SU-DHL-6 (cell line): ENCODE results near the gene SURF4.

ENCODE experiments used
- H2AFZ ChIP-seq: fragments of 200-600 bp; sonication (generic); 2 replicates; pipeline ENCODE4 v1.6.1; 2014; ENCODE audit warnings: low read depth, mild to moderate bottlenecking, moderate library complexity, mixed read lengths, antibody characterized with exemption, low read length; ENCODE audit not compliant: severe bottlenecking
- H3F3A ChIP-seq: fragments of 200-600 bp; shearing (Covaris generic); 2 replicates; pipeline ENCODE4 v1.6.0; 2016; ENCODE audit warnings: antibody characterized with exemption, mild to moderate bottlenecking; ENCODE audit not compliant: insufficient read depth
- H3K27ac ChIP-seq: fragments of 200-600 bp; sonication (generic); 2 replicates; pipeline ENCODE4 v1.5.1; 2016; ENCODE audit warnings: low read depth, mild to moderate bottlenecking, low read length, moderate library complexity, mixed read lengths
- H3K27me3 ChIP-seq: fragments of 200-600 bp; sonication (generic), shearing (Covaris generic); 2 replicates; pipeline ENCODE4 v1.6.0; 2014; ENCODE audit warnings: mild to moderate bottlenecking, low read length
- H3K36me3 ChIP-seq: fragments of 200-600 bp; sonication (generic); 2 replicates; pipeline ENCODE4 v1.6.1; 2014; ENCODE audit warnings: mild to moderate bottlenecking, low read length, mixed read lengths
- H3K4me2 ChIP-seq: fragments of 300-600, 200-600 bp; shearing (Covaris generic), sonication (generic); 2 replicates; pipeline ENCODE4 v1.6.0; 2014; ENCODE audit warnings: low read length, low read depth, mild to moderate bottlenecking; ENCODE audit not compliant: poor library complexity, severe bottlenecking
- H3K4me3 ChIP-seq: fragments of 200-600 bp; sonication (generic); 2 replicates; pipeline ENCODE4 v1.5.1; 2014; ENCODE audit warnings: antibody characterized with exemption, low read length, mild to moderate bottlenecking, mixed read lengths; ENCODE audit not compliant: insufficient read depth, poor library complexity, severe bottlenecking
- H3K79me2 ChIP-seq: fragments of 200-600 bp; sonication (generic); 2 replicates; pipeline ENCODE4 v1.6.1; 2014; ENCODE audit warnings: mild to moderate bottlenecking, low read length, moderate library complexity; ENCODE audit not compliant: insufficient read depth
- H3K9ac ChIP-seq: fragments of 200-600 bp; sonication (generic); 2 replicates; pipeline ENCODE4 v1.7.0; 2014; ENCODE audit warnings: mild to moderate bottlenecking, low read length
- H3K9me2 ChIP-seq: fragments of 200-600 bp; sonication (generic); replicated peaks from 2 replicates; pipeline ENCODE4 v1.6.1; 2014; ENCODE audit warnings: low read length; ENCODE audit not compliant: insufficient read depth
- H3K9me3 ChIP-seq: fragments of 200-600 bp; sonication (generic); 2 replicates; pipeline ENCODE4 v1.6.1; 2014; ENCODE audit warnings: low read length, mixed read lengths; ENCODE audit not compliant: insufficient read depth
- H4K20me1 ChIP-seq: fragments of 200-600 bp; sonication (generic); 2 replicates; pipeline ENCODE4 v1.6.1; 2014; ENCODE audit warnings: low read depth, mild to moderate bottlenecking, antibody characterized with exemption, low read length, moderate library complexity, mixed read lengths
- EZH2phosphoT487 ChIP-seq: fragments of 200-600 bp; sonication (generic), shearing (Covaris generic); conservative IDR thresholded peaks from 2 replicates; pipeline ENCODE4 v1.6.1; 2018; ENCODE audit warnings: mild to moderate bottlenecking, antibody characterized with exemption, low read length, moderate library complexity, mixed read lengths
- TF ChIP-seq, protein P1 (sequence below): fragments of 200-600 bp; sonication (generic); IDR thresholded peaks from one replicate; pipeline ENCODE4 v1.5.1; 2017; ENCODE audit warnings: antibody characterized with exemption, mild to moderate bottlenecking, low read length, moderate library complexity; ENCODE audit not compliant: insufficient read depth, poor library complexity, severe bottlenecking

The SURF4 gene

DNA sequence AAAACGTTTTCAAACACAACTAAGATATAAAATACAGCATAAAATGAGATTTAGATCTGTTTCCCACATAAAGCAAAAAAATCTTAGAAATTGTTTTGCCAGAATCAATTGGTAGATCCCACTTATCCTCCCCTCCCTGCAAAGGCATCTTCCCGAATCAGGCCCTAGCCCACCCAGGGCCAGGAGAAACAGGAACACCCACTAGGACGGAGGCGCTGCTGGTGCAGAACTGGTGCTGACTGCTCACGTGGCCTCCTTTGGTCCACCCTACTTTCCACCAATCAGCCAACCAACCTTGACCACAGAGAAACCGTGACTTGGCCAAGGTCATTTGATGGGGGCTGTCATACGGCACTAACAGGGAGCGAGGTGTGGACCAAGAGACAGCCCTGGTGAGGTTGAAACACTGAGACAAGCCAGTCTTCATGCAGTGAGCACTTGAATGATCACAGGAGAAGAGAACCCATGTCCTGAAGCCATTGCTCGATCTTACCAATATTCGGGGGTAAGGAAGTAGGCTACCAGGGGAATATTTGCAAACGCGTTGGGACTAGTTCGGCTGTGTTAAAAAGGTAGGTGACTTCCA lies 14.3 kb downstream of the SURF4 start:
- H3K4me3 ChIP-seq, result no peak overlapping the region
- H3K27me3 ChIP-seq, result no peaks in the 10 kb centered on the region
- H3F3A ChIP-seq, result 0 out of 2 replicates have a peak, but pooled peaks cover 5% of the 10 kb centered on the region
- H3K9ac ChIP-seq, result no peak overlapping the region
- TF ChIP-seq, protein P1, sequence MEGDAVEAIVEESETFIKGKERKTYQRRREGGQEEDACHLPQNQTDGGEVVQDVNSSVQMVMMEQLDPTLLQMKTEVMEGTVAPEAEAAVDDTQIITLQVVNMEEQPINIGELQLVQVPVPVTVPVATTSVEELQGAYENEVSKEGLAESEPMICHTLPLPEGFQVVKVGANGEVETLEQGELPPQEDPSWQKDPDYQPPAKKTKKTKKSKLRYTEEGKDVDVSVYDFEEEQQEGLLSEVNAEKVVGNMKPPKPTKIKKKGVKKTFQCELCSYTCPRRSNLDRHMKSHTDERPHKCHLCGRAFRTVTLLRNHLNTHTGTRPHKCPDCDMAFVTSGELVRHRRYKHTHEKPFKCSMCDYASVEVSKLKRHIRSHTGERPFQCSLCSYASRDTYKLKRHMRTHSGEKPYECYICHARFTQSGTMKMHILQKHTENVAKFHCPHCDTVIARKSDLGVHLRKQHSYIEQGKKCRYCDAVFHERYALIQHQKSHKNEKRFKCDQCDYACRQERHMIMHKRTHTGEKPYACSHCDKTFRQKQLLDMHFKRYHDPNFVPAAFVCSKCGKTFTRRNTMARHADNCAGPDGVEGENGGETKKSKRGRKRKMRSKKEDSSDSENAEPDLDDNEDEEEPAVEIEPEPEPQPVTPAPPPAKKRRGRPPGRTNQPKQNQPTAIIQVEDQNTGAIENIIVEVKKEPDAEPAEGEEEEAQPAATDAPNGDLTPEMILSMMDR, result no peak
- no peak for TF ChIP-seq EZH2phosphoT487
- H4K20me1 ChIP-seq, result no peaks in the 10 kb centered on the region
- no peaks in the 10 kb centered on the region for H3K9me3 ChIP-seq
- H2AFZ ChIP-seq, result no peak overlapping the region
- no peak overlapping the region for H3K27ac ChIP-seq
- peaks cover 6% of the 10 kb centered on the region for H3K36me3 ChIP-seq
- no peaks in the 10 kb centered on the region for H3K9me2 ChIP-seq
- H3K79me2 ChIP-seq, result peaks cover 15% of the 10 kb centered on the region; the same call in 1 of the 2 replicates
- no peak overlapping the region for H3K4me2 ChIP-seq

DNA sequence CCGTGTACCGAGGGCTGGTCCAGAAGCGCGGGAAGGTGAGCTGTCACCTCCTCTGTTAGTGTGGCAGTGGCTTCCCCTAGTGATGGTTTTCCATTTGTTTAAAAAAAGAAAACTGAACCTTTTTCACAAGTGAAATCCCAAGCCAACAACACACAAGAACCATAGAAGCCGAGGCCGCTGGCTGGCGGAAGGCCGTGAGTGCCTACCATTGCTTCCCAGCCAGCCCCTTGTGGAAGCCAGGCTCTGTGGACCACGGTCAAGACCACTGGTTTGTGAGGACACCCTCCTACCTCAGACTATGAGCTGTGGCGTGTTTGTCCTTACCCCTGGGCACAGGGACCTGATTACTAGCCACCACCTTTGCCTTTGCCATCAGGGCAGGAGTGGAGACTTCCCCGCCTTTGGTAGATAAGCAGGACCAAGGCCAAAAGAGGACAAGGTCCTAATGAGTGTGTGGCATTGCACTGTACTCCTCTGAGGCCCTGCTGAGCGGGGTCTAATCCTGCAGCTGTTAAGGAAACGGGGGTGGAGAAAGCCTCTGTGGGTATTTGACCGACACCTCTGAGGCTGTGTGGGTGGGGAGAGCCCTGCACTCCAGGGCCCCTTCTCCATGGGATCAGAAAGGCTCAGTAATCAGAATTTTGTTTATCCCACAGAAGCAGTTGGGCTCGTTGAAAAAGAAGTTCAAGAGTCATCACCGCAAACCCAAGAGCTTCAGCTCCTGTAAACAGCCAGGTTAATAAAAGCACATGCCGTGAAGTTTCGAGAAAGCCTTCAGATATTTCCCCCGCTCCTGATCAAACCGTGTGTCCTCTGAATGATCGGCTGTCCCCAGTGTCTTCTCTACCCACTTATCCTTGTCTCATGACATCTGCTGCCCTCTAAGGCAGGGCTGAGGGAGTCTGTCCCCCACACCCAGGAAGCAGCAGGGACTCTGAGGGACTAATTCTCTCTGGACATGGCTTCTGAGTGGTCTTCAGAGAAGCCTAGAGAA lies 15.2 kb downstream of the SURF4 start:
- Histone ChIP-seq H3K27me3 (no peaks in the 10 kb centered on the region), H3F3A (peaks cover 6% of the 10 kb centered on the region; the same call in 1 of the 2 replicates), H3K9me3 (no peaks in the 10 kb centered on the region), H2AFZ (no peak overlapping the region), H3K9ac (no peak overlapping the region), H3K79me2 (peaks cover 8% of the 10 kb centered on the region; the same call in 1 of the 2 replicates), H3K36me3 (peaks cover under 1% of the 10 kb centered on the region), H3K27ac (no peak overlapping the region), H3K9me2 (no peaks in the 10 kb centered on the region), H4K20me1 (no peaks in the 10 kb centered on the region), H3K4me2 (no peak overlapping the region), H3K4me3 (no peak overlapping the region)
- TF ChIP-seq EZH2phosphoT487, result no peak
- TF ChIP-seq, protein P1, result no peak

DNA sequence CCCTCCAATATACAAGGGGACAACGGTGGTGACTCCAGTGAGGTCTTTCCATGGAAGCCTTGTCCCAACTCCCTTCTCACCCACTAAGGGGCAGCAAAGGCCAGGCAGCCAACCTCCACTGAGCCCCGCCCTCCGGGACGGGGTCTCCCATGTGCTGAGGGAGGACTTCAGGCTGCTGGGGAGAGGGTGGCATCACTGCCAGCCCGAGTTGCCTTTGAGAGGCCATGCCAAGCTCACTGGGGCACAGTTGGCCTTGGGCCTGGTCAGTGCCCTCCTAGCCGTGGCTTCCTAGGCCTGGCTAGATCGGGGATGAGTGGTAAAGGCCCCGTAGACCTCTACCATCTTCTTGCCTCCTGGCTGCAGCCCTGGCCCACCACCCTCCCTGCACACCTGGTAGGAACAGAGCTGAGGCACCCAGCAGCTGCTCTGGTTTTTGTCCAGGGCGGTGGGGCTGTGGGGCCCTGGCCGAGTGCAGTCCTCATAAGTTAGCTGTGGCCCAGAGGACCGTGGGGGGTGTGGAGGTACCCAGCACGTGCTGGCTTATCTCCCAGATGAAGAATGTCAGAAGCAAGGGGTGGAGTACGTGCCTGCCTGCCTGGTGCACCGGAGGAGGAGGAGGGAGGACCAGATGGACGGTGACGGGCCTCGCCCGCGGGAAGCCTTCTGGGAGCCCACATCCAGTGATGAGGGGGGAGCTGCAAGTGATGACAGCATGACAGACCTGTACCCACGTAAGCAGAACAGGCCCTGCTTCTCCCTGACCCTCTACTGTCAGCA lies 16.3 kb downstream of the SURF4 start:
- Histone ChIP-seq H2AFZ (no peak overlapping the region), H4K20me1 (no peaks in the 10 kb centered on the region), H3K4me3 (no peak overlapping the region), H3K79me2 (peaks cover 8% of the 10 kb centered on the region; the same call in 1 of the 2 replicates), H3K36me3 (no peaks in the 10 kb centered on the region; the same call in 1 of the 2 replicates), H3F3A (peaks cover 9% of the 10 kb centered on the region; the same call in 1 of the 2 replicates), H3K4me2 (no peak overlapping the region), H3K27me3 (no peaks in the 10 kb centered on the region), H3K9me2 (no peaks in the 10 kb centered on the region), H3K9me3 (no peaks in the 10 kb centered on the region), H3K9ac (no peak overlapping the region), H3K27ac (no peak overlapping the region)
- TF ChIP-seq EZH2phosphoT487, result no peak
